Stimulated activated CD8-positive, alpha-beta memory T cell treated with anti-CD3 and anti-CD28 coated beads, Interleukin-2, amount 100 ng/mL, for 1 hour (primary cell): ENCODE results near the gene INPP5A.
"Not testable (repeated sequence)": the region's sequence is repeated elsewhere in the genome, so short reads cannot be mapped to it uniquely, and the experiment has no call there.

Experiments used
- DNase-seq, 2 donors: peaks; one replicate each; pipeline ENCODE4 v3.0.0-alpha.2; 2020; ENCODE audit warnings: low read depth in 2 of 2

The INPP5A gene

GRCh38 chr10:132815168-132815857 lies 277.7 kb downstream of the INPP5A start:
- DNase-seq, result no peak

DNA sequence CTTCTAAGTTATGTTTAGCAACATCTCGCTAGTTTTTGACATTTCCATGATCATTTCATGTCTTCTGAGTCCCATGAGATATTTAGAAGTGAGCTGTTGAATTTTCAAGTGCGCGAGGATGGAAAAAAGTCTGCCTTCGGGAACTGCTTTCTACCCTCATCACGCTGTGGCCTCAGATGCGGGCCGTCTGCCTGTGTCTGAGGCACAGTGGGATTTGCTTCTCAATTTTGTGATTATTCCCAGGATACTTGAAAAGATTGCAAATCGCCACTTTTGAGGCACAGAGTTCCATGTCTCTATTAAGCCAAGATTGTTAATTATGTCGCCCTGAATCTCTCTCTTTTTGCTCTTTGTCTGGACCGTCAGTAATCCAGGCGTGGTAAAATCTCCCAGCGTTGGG lies 279.1 kb downstream of the INPP5A start:
- no peak for DNase-seq

DNA sequence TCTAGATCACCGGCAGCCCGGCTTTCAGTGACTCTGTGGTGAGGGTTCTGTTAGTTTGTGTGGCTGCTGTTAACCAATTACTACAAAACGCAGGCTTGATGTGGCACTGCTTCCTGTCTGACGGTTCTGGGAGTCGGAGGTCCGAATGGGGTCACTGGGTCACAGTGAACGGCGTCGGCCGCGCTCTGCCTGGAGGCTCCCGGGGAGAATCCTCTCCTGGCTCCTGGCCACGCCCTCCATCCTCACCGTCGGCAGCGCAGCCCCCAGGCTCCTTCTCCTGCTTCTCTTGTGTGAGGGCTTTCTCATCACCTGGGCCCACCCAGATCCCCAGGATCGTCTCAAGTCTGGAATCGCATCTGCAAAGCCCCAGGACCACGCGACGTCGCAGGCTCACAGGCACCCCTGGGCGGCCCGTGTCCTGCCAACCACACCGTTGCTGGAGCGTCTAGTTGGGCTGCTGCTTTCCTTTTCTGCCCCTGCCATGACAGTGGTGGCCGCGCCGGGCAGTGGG lies 280.2 kb downstream of the INPP5A start:
- no peak for DNase-seq

- DNase-seq, result no peak
Observed at GRCh38 chr10:132820056-132820455, 282.5 kb downstream of the INPP5A start.

GRCh38 chr10:132825783-132826523 lies 288.4 kb downstream of the INPP5A start:
- not testable (repeated sequence) for DNase-seq

DNA sequence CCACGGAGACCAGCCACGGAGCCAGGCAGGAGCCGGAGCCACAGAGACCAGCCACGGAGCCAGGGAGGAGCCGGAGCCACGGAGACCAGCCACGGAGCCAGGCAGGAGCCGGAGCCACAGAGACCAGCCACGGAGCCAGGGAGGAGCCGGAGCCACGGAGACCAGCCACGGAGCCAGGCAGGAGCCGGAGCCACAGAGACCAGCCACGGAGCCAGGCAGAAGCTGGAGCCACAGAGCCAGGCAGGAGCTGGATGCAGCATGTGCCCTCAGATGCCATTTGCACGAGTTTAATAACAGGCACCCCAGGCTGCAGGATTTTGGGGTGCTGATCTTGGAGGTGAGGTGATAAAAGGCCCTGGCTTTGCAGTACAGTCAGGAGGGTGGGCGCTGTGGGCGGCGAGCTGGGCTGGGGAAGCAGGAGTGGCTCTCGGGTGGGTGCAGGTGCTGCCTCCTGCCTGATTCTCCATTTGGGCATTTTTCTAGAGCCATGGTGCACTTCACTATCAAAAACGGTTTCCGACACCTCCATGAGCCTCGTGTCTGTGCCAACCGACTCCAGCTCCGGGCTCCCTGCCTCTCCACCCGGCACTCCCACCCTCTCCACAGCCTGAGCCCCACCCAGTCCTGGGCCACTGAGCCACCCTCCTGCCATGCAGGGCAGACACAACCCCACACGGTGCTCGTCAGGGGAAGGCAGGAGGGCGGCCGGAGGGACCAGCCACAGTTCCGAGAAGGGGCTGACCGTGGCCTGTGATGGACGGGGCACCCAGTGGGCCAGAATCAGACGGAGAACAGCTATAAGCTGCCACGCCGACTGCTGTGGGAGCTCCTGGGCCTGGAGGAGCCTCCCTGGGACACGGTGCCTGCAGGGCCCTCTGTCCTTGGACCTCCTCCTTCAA lies 289.2 kb downstream of the INPP5A start:
- DNase-seq, result no peak

DNA sequence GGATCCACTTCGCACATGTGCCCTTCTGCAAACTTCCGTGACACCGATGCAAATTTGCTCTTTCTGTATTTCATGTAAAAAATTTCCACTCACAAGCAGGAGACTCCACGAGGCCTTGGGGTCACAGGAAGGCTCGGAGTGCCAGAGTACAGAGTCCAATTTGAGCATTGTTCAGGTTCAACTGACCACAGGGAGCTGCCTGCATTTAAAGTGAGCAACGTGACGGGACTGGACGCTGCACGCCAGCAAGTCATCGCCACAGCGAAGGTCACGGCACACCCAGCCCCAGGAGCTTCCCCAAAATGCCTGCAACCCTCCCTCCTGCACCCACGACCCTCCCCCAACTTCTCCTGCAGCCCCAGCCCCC lies 289.8 kb downstream of the INPP5A start:
- DNase-seq, result no peak

GRCh38 chr10:132827861-132828539 lies 290.4 kb downstream of the INPP5A start:
- no peak for DNase-seq

GRCh38 chr10:132828681-132829080 lies 291.1 kb downstream of the INPP5A start:
- no peak for DNase-seq

GRCh38 chr10:132829403-132829802 lies 291.8 kb downstream of the INPP5A start:
- DNase-seq, result no peak

DNA sequence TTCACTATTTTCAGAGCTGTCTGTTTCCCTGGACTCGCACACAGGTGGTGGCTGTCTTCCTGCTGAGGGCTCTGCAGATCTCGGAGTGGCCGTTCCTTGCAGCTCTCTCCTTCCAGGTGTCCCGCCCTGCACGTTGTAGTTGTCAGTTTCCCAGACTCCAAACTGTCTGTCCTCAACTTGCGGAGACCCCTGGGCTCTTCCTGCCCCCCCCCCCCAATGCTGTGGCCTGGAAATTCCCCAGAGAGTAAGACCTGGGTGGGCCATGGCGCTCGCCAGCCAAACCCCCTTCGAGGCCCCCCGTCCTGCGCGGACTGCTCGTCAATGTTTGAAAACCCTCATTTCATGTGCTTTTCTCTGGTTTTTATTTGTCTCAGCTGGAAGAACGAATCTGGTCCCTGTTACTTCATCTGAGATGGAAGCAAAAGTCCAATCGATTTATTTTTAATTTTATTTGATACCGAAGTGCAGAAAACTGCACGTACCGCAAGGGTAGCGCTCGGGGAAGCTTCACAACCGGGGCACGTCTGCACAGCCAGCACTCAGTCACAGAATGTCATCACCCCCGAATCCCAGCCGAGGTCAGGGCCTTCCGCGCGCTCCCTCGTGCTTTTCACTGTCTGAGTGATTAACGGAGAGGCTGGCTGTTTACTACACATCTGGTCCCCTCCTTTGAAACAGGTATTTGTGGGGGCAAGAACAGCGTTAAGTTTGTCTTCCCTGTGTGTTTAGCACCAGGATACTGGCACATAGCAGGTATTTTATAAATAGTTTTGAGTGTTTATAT lies 294.8 kb downstream of the INPP5A start:
- no peak for DNase-seq
